Measurements from ENCODE around the gene FAM83C. TPM values are rescaled to one million over a fixed set of nuclear protein-coding genes. Genes with fewer than 3 reads are reported as not detected.

FAM83C gene
- total and polyA plus RNA-seq, 9 of the 15 experiments (the other 6 are each of a cell fraction or from before 2014, with no cell fraction given): not detected

DNA sequence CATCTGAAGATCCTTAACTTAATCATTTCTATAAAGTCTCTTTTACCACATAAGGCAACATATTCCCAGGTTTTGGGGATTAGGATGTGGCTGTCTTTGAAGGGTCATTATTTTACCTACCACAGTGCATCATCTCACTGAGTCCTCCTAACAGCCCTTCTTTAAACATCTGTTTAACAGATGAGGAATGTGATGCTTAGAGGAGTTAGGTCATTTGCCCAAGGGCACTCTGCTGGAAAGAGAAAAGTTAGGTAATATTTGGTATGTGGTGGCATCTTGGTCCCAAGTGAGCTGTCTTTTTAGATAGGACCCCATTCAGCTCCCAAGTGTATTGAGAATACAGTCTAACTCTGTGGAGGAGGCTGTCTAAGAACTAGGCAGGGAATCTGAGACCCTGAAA, 54.7 kb downstream of the FAM83C start:
- DNase-seq (ENCODE audit: extremely low read depth in 1 of 4, low spot score in 3 of 4) (no peak), ATAC-seq (no peak), FAIRE-seq (no peak)
- H3K9me1 ChIP-seq (ENCODE audit: control insufficient read depth, insufficient read depth, low read length): no peaks in the 10 kb centered on the region
- no peak overlapping the region for H3K4me2 ChIP-seq (ENCODE audit: insufficient read depth, low read length)
- H3K9ac ChIP-seq (ENCODE audit: insufficient read depth in 1 of 2, low read depth in 2 of 2, low read length in 2 of 2): no peak overlapping the region
- no peak overlapping the region for H3K27ac ChIP-seq (ENCODE audit: extremely low read depth, low read depth, low read length)
- no peak overlapping the region for H3K4me3 ChIP-seq
- H4K20me1 ChIP-seq (replicated peaks; ENCODE audit: control insufficient read depth, insufficient read depth, low read length): peaks cover 8% of the 10 kb centered on the region; the same call in 1 of the 2 replicates
- H3K9me3 ChIP-seq (replicated peaks; ENCODE audit: control insufficient read depth, insufficient read depth, low read depth, low read length): no peaks in the 10 kb centered on the region
- peaks cover 24 to 65% of the 10 kb centered on the region in 2 experiments for H3K27me3 ChIP-seq (ENCODE audit: control insufficient read depth in 2 of 2, insufficient read depth in 2 of 2, low read length in 2 of 2)
- H3K79me2 ChIP-seq (ENCODE audit: control insufficient read depth, insufficient read depth, low read length): no peaks in the 10 kb centered on the region
- H2AFZ ChIP-seq (ENCODE audit: low read depth, low read length): no peak overlapping the region
- TF ChIP-seq ZNF76 (CRISPR knock-in tag; IDR thresholded peaks at IDR 0.05; ENCODE audit: borderline replicate concordance): no peak
- TF ChIP-seq NFATC3 (IDR thresholded peaks at IDR 0.05): no peak
- TF ChIP-seq CEBPG (CRISPR knock-in tag; IDR thresholded peaks at IDR 0.05): no peak
- no peak for TF ChIP-seq CEBPG (tag; conservative IDR thresholded peaks at IDR 0.05 in 1 of 2, IDR thresholded peaks at IDR 0.05 in 1 of 2)
- TF ChIP-seq JUNB (CRISPR knock-in tag; conservative IDR thresholded peaks at IDR 0.05): no peak
- TF ChIP-seq RCOR1 (IDR thresholded peaks at IDR 0.05; ENCODE audit: borderline replicate concordance in 1 of 2, low read depth in 2 of 2, low read length in 2 of 2): no peak
- no peak for TF ChIP-seq SMAD3 (CRISPR knock-in tag; conservative IDR thresholded peaks at IDR 0.05)
- TF ChIP-seq ILK (tag; IDR thresholded peaks at IDR 0.05; ENCODE audit: borderline replicate concordance, low read depth): no peak
- TF ChIP-seq DACH1 (IDR thresholded peaks at IDR 0.05; ENCODE audit: partially characterized antibody): no peak
- TF ChIP-seq ZNF609 (CRISPR knock-in tag; IDR thresholded peaks at IDR 0.05; ENCODE audit: borderline replicate concordance): no peak
- no peak for TF ChIP-seq TCF7 (IDR thresholded peaks at IDR 0.05; ENCODE audit: borderline replicate concordance)
- no peak for TF ChIP-seq POU5F1 (IDR thresholded peaks at IDR 0.05; ENCODE audit: borderline replicate concordance, low read depth, low read length, partially characterized antibody)
- TF ChIP-seq, protein P1, sequence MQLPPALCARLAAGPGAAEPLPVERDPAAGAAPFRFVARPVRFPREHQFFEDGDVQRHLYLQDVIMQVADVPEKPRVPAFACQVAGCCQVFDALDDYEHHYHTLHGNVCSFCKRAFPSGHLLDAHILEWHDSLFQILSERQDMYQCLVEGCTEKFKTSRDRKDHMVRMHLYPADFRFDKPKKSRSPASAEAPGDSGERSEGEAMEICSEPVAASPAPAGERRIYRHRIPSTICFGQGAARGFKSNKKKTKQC (CRISPR knock-in tag; IDR thresholded peaks at IDR 0.05): no peak
- TF ChIP-seq ZNF140 (CRISPR knock-in tag; IDR thresholded peaks at IDR 0.05): no peak
- no peaks in the 10 kb centered on the region; a peak in 1 of 5 replicates for H3K4me1 ChIP-seq (replicated peaks in 1 of 2; ENCODE audit: control insufficient read depth in 2 of 2, insufficient read depth in 2 of 2, low read length in 2 of 2)
- intact Hi-C loops (cut with micrococcal nuclease): no loop called here
- no TSS peak for BruUV-seq (replicated peaks)
- ChIA-PET POLR2A (no interaction called here), CTCF (ENCODE audit: low intra/inter-chr PET ratio) (no interaction called here)
- H3K36me3 ChIP-seq (ENCODE audit: control insufficient read depth, insufficient read depth, low read length): no peaks in the 10 kb centered on the region
- in situ Hi-C loops (cut with MboI): no loop called here
